Articular chondrocyte of knee joint (primary cell): Measurements from ENCODE around the gene NAA16. TPM values are rescaled to one million over a fixed set of nuclear protein-coding genes. Genes with fewer than 3 reads are reported as not detected.

Experiments used
- small RNA-seq: library from RNA; depleted of rRNA; stranded (forward); fragments of <200 nt; gene quantifications from one replicate; pipeline ENCODE3, GENCODE V24; 2012
- total RNA-seq: library from RNA; depleted of rRNA; stranded (reverse); fragments of >200 nt; gene quantifications from 2 replicates; pipeline ENCODE4 v1.2.3, GENCODE V29; 2012

NAA16 gene
- total RNA-seq = 13.1 and 14.4 TPM in 2 replicates

DNA sequence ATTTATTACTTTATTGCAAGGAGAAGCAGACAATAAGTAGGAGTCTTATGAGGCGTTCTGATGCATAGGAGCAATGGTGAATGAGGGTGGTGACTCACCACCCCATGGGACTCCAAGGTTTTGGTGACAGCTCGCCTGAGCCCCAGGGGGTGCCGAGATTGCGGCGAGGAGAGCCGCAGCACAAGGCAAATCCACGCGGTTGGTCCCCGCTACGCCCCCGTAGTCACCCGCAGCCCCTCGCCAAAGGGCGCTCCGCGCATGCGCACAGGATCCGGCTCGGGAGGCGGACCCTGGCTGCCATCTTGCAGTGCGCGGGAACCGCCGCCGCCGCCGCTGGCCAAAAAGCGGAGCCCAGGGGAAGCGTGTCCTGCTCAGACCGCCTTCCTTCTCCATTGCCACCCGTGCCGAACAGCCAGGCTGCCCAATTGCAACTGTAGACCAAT is at the start of gene NAA16:
TSS of gene NAA16 (plus strand) at position 305 of the 443 bp plus-strand sequence. CDS start 262 bp downstream, outside the sequence.

GRCh38 chr13:41263261-41263971 is 47.7 kb upstream of the NAA16 start, which contains the start of gene MTRF1:
Gene MTRF1, minus strand, starts transcription at chr13:41263576. Its CDS starts 2,669 bp downstream, at chr13:41260907.

Small RNA genes within 50 kb of the gene (small RNA-seq; reads per million reads assigned to genes)
- gene RNU6-57P = not detected

Other genes starting within 250 kb of the NAA16 start
- 9.4 and 11.9 TPM in 2 replicates for gene WBP4, start 249.8 kb upstream of the NAA16 start, total RNA-seq
- gene KBTBD6, start 178.5 kb upstream of the NAA16 start, total RNA-seq = 9.5 and 11.0 TPM in 2 replicates
- 6.3 and 9.1 TPM in 2 replicates for gene KBTBD7, start 116.7 kb upstream of the NAA16 start, total RNA-seq
- 12.5 and 15.1 TPM in 2 replicates for gene MTRF1, start 47.7 kb upstream of the NAA16 start, total RNA-seq
- gene RGCC, start 146.3 kb downstream of the NAA16 start, total RNA-seq = 0.86 and 2.1 TPM in 2 replicates